ENCODE measurements around the gene HACD2.

HACD2 gene

GRCh38 chr3:123568875-123569274, 16.0 kb downstream of the HACD2 start:
- DNase-seq = no peak

DNA sequence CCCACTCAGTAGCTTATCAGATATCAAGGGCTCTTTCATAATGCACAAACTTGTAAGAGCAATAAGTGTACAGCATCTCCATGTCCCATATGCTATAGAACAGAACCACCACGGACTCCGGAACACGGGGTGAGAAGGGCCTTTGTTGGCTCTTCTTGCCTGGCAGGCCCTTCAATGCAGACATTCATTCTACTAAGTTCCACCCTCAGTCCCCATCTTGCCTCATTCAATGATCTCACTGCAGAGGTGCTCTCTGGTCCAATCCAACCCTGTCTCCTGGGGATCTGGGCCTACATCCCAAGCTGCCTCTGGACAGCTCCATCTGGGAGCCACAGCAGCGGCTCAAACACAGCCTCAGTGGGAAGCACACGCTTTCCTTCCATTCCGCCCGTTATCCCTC, 16.8 kb downstream of the HACD2 start:
- no peak for DNase-seq

DNA sequence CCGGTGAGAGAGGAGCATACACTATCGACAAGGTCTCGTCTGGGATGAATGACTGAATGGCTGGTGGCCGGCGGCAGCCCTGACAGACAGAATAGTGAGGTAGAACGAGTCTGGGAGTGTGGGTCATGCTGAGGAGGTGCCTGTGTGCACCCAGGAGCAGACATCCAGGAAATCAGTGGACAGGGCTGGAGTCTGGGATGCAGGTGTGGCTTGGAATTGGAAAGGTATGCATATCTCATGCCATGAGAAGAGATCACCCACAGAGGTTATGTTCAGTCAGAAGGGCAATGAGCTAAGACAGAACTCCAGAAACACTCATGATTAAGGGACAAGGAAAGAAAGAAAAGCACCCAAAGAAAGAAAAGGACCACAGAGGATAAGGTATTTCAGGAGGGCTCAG, 20.8 kb downstream of the HACD2 start:
- DNase-seq = no peak

DNA sequence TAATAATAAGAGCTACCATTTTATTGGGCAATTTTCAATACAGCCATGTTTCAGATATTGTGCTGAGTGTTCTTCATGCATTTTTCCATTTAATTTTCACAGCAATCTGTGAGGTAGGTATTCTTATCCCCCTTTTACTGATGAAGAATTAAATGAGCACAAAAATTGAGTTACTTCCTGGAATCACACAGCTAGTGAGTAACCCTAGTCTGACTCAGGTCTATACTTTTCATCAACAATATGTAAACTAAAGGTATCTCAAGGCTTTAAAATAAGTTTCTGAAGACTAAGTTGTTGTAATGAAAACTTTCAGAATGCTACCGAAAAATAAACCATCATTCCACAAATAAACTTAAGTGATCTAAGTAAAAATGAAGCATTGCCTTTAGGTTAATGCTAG, 22.3 kb downstream of the HACD2 start:
- no peak for DNase-seq

- no peak for DNase-seq
Observed at GRCh38 chr3:123561188-123561587, 23.7 kb downstream of the HACD2 start.

DNA sequence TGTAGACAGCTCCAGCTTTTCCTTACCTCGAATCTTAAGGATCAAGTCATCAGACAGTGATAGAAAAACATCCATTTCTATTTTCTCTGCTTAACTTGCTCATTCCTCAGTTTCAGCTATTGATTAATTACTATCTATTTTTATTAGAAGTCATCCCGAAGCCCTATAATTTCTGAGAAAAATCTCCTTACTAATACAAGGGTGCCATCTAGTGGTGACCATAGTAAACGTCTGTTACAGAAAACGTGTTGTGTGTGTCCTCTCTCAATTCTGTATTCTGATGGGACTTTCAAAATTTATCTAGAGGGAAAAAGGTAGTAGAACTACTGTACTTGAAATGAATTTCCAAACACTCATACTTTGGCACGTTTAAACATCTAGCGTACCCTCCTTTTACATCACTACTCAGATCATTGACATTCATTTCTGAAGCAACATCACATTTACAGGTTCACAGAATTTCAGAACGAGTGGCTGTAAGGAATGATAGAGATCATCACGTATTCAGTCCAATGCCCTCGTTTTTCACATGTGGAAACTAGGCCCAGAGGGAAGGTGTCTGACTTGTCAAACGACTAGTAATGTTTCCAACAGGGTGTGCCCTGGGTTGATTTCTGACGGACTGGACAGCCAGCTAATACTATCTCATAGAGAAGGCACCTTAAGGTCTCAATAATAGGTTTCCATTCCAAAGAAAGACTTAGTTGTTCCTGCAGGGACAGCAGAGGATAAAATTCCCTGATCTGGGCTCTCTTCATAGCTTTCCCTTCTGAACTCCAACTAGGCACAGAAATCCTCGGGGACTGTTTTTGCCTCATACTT, 25.6 kb downstream of the HACD2 start:
- peak; percentile 33 for DNase-seq

GRCh38 chr3:123553536-123553935, 31.3 kb downstream of the HACD2 start:
- DNase-seq = no peak

GRCh38 chr3:123552768-123553167, 32.1 kb downstream of the HACD2 start:
- DNase-seq = no peak

GRCh38 chr3:123552095-123552714, 32.6 kb downstream of the HACD2 start:
- no peak for DNase-seq

- DNase-seq = no peak
Observed at GRCh38 chr3:123547881-123548519, 36.9 kb downstream of the HACD2 start.

GRCh38 chr3:123546133-123546755, 38.6 kb downstream of the HACD2 start:
- no peak for DNase-seq

DNA sequence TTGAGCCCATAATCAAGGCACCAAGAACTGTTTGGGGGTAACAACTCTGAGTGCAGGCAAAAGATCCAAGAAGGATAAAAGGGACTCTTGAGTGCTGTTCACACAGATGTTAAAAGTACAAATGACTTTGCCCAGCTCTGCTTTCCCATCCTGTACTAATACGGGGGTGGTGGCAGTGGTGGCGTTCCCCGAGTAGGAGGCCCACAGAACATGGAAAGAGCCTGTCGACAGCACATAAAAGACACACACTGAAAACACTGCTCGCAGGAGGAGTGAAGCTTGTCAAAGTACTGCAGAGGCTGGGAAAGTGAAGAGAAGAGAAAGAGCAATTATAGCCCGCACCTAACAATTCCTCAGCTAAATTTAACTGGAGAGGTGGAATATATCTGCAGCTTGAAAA, 40.9 kb downstream of the HACD2 start:
- no peak for DNase-seq

DNA sequence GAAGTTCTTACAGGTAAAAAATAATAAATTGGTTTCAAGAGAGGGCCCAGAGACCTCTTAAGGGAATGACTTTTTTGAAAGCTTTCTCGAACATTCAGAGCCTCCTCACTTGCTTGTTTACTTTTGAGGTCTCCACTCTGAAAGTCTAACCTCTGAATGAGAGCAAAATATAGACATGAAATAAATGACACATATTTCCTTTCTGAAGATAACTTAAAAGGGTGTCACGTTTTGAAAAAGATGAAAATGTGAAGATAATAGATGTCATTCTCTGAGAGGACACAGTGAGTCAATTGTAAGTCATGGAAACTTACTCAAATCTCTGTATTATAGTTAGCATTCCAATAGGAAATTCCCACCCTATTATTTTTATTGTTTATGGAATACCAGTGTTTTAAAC, 44.6 kb downstream of the HACD2 start:
- DNase-seq = no peak

GRCh38 chr3:123536153-123536895, 48.5 kb downstream of the HACD2 start:
- DNase-seq = no peak

DNA sequence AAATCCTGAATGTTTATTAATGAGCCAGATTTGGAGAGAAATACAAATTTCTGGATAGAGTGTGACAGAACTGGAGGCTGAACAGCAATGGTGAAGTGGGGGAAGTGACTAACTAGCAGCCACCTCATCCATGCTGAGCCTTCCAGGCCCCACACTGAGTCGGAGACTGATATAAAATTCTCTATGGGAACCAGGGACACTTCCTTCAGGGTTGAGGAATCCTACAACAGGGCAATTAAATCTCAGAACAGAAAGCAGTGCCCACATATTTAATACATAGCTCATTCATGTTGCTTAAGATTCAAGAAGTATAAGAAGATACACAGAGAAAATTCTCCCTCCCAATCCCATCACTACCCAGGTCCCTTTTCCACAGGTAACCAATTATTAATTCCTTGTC, 49.3 kb downstream of the HACD2 start:
- DNase-seq = no peak

DNA sequence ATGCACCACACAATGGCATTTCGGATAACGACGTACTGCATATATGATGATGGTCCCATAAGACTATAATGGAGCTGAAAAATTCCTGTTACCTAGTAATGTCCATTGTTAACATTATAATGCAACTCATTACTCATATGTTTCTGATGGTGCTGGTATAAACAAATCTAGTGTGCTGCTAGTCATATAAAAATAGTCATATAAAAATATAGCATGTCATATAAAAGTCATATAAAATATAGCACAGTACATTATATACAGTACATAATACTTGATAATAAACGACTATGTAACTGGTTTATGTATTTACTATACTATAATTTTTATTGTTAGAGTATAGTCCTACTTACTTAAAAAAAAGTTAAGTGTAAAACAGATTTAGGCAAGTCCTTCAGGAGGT, 50.6 kb downstream of the HACD2 start:
- no peak for DNase-seq

DNA sequence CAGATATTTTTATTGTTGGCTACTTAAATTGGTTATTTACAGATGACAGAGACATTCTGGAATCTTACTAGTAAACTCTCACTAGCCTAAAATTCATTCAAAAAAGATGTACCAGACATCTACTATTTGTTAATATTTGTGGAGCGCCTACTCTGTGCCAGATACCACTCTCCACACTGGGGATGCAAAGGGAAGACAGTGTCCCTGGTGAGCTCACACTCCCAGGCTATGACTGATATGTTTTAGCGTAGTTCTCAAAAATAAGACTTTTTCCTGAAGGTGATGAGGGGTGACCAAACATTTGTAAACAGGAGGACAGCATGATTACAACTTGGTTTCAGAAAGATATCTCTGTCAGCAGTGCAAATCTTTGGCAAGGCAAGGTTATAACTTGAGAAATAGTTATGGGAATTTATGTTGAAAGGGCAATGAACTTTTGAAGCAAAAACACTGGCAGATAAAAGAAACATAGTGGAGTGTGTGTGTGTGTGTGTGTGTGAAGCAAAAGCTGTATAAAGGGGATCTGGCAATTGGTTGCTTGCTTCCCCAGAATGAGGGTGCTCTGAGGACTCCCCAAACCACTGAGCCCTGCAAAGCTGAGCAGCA, 51.2 kb downstream of the HACD2 start:
- DNase-seq = no peak

DNA sequence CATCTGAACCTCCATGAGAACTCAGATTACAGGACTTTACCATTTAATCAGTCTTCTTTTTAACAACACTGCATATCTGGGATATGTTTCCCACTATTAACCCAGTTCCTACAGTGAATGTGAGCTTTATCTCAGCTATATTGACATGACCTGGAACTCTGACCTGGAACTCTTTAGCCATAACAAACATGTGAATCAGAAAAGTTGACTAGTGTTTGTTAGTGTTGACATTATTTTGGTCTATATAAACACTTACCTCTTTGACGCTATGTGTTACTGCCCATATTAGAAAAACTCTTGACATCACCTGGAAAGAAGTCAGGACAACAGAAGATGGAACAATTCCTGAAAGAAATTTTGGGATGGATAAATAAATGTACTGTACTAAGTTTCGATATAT, 56.7 kb downstream of the HACD2 start:
- DNase-seq = no peak

- DNase-seq = no peak
Observed at GRCh38 chr3:123527046-123527445, 57.8 kb downstream of the HACD2 start.

DNA sequence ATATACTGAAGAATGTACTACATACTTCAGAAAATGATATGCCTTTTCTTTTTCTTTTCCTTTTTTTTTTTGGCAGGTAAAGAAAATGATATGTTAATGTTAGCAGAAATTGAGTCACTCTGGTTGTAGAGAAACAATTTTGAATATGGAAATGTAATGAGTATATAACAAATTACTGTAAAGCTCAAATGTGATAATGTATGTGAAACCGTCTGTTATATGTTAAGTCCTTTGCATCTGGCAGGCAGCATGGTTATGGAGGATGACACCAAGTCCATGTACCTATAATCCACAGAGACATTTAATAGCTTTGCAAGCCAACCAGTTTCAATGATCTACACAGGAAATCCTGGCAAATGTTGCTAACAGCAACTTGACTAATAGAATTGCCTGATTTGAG, 58.4 kb downstream of the HACD2 start:
- no peak for DNase-seq

DNA sequence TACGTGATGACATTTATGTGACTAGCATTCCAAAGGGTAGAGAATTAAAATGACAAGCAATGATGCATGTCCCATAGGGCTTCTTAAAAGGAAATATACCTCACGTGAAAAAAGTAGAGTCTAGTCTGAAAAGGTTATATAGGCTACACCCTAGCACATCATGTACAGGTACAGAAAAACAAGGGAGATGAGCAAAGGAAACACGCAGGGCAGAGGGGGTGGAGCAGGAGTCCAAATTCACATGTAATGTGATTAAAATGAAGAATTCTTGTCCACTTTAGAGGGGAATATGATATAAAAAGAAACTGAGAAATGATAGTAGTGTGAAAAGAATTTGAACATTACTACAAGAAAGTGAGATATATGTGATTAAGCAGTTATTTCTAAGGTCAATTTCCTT, 59.4 kb downstream of the HACD2 start:
- no peak for DNase-seq

GRCh38 chr3:123524981-123525380, 59.9 kb downstream of the HACD2 start:
- DNase-seq = no peak

- DNase-seq = no peak
Observed at GRCh38 chr3:123523023-123523412, 61.8 kb downstream of the HACD2 start.

All from central memory CD4-positive, alpha-beta T cell (primary cell).